Glutamatergic neuron (in vitro differentiated cells): ENCODE measurements around the gene WFDC1. TPM values are rescaled to one million over a fixed set of nuclear protein-coding genes. Genes with fewer than 3 reads are reported as not detected.

Experiments used
- DNase-seq: peaks from one replicate; pipeline ENCODE4 v3.0.0; 2022
- H3K27ac Mint-ChIP-seq: one replicate; pipeline ENCODE4 v1.8.0; 2020; ENCODE audit warnings: mild to moderate bottlenecking, mixed read lengths, inconsistent platforms; ENCODE audit not compliant: unreplicated experiment
- H3K27me3 Mint-ChIP-seq: one replicate; pipeline ENCODE4 v1.8.0; 2020; ENCODE audit warnings: mild to moderate bottlenecking, moderate library complexity, mixed read lengths, inconsistent platforms; ENCODE audit not compliant: unreplicated experiment
- H3K36me3 Mint-ChIP-seq: one replicate; pipeline ENCODE4 v1.8.0; 2020; ENCODE audit warnings: mild to moderate bottlenecking, mixed read lengths, inconsistent platforms; ENCODE audit not compliant: unreplicated experiment
- H3K4me1 Mint-ChIP-seq: one replicate; pipeline ENCODE4 v1.8.0; 2020; ENCODE audit warnings: mild to moderate bottlenecking, low read depth, mixed read lengths, inconsistent platforms; ENCODE audit not compliant: unreplicated experiment
- H3K4me3 Mint-ChIP-seq: one replicate; pipeline ENCODE4 v1.8.0; 2020; ENCODE audit warnings: mild to moderate bottlenecking, mixed read lengths, inconsistent platforms; ENCODE audit not compliant: unreplicated experiment
- H3K9me3 Mint-ChIP-seq: one replicate; pipeline ENCODE4 v1.8.0; 2020; ENCODE audit warnings: mild to moderate bottlenecking, moderate library complexity, mixed read lengths, inconsistent platforms; ENCODE audit not compliant: unreplicated experiment
- total RNA-seq: library from RNA; stranded (reverse); fragmentation: NEBNext Ultra II Directional; extraction: Animal tissue kit (Norgen Biotek cat#: 25700); gene quantifications from one replicate; pipeline ENCODE4 v1.2.1, GENCODE V29; 2021; ENCODE audit not compliant: unreplicated experiment
- TF ChIP-seq, protein P1 (sequence below): fragments of 200-600 bp; sonication (generic); IDR thresholded peaks from one replicate; pipeline ENCODE4 v1.5.0; 2021; ENCODE audit not compliant: partially characterized antibody, unreplicated experiment

Gene WFDC1
- total RNA-seq, 1 donor from 2014 or later: 0.93 TPM

DNA sequence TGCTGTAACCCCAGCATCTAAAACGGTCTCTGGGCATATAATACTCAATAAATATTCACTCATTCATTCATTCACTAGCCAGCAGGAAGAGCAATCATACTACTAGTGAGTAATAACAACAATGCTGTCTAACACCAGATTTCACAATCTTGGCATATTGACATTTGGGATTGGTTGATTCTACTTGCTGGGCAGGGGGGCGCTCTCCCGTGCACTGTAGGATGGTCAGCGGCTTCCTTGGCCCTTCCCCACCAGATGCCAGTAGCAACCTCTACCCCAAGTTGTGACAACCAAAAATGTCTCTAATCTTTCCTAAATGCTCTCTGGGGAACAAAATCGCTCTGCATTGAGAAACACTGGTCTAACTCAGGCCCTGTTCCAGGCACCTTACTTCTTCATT is 20.7 kb downstream of the WFDC1 start:
- Mint-ChIP-seq H3K4me3 (no peak overlapping the region), H3K27ac (no peak overlapping the region), H3K4me1 (peaks cover 3% of the 10 kb centered on the region), H3K27me3 (peaks cover 8% of the 10 kb centered on the region), H3K9me3 (peaks cover 4% of the 10 kb centered on the region), H3K36me3 (no peaks in the 10 kb centered on the region)
- TF ChIP-seq, protein P1, sequence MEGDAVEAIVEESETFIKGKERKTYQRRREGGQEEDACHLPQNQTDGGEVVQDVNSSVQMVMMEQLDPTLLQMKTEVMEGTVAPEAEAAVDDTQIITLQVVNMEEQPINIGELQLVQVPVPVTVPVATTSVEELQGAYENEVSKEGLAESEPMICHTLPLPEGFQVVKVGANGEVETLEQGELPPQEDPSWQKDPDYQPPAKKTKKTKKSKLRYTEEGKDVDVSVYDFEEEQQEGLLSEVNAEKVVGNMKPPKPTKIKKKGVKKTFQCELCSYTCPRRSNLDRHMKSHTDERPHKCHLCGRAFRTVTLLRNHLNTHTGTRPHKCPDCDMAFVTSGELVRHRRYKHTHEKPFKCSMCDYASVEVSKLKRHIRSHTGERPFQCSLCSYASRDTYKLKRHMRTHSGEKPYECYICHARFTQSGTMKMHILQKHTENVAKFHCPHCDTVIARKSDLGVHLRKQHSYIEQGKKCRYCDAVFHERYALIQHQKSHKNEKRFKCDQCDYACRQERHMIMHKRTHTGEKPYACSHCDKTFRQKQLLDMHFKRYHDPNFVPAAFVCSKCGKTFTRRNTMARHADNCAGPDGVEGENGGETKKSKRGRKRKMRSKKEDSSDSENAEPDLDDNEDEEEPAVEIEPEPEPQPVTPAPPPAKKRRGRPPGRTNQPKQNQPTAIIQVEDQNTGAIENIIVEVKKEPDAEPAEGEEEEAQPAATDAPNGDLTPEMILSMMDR: no peak
- no peak for DNase-seq

GRCh38 chr16:84318091-84318975 is 23.7 kb downstream of the WFDC1 start:
- Mint-ChIP-seq H3K27me3 (peaks cover 8% of the 10 kb centered on the region), H3K9me3 (peaks cover 4% of the 10 kb centered on the region), H3K27ac (no peak overlapping the region), H3K4me1 (peaks cover 3% of the 10 kb centered on the region), H3K36me3 (no peaks in the 10 kb centered on the region), H3K4me3 (no peak overlapping the region)
- TF ChIP-seq, protein P1: no peak
- no peak for DNase-seq

DNA sequence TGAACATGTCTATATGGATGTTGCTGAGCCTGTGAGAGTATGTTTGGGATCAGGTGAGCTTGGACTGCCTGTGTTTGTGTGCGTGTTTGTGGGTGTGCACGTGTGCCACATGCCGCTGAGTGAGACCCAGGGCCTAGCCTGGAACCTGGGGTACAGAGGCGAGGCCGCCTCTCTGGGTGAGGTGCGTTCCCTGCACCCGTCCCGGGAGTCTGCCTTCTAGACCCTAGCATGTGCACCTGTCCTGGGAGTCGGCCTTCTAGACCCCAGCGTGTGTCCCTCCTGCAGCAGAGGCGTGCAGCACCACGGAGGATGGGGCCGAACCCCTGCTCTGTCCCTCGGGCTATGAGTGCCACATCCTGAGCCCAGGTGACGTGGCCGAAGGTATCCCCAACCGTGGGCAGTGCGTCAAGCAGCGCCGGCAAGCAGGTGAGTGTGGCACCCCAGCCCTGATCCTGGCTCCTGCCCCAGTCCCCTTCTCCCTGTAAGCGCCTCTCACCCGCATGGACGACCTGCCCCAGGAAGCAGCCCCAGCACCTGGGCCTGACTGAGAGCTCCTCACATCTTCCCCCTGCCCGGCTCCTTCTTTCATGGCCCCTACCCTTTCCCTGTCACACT is 24.6 kb downstream of the WFDC1 start:
- no peak overlapping the region for H3K4me3 Mint-ChIP-seq
- peaks cover 3% of the 10 kb centered on the region for H3K27me3 Mint-ChIP-seq
- TF ChIP-seq, protein P1: no peak
- H3K9me3 Mint-ChIP-seq: peaks cover under 1% of the 10 kb centered on the region
- DNase-seq: no peak
- no peak overlapping the region for H3K27ac Mint-ChIP-seq
- no peaks in the 10 kb centered on the region for H3K4me1 Mint-ChIP-seq
- no peaks in the 10 kb centered on the region for H3K36me3 Mint-ChIP-seq

DNA sequence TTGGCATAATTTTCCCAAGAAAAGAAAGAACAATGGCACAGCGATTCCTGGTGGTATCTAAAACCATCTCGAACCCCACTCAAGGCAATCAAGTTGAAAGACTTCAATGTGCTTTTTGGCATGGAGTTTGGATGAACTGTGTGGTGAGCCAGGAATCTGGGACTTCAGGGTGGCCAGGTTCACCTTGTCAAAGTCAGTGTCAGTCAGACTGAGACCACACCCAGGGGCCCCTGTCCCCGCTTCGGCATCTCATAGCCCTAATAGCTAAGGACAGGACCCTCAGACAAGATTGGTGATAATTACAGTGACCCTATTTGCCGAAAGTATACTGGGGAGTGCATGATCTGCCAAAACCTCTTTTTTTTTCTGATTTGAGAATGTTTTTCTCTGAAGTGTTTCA is 25.8 kb downstream of the WFDC1 start:
- TF ChIP-seq, protein P1: no peak
- H3K4me3 Mint-ChIP-seq: no peak overlapping the region
- H3K27ac Mint-ChIP-seq: no peak overlapping the region
- H3K27me3 Mint-ChIP-seq: peaks cover 3% of the 10 kb centered on the region
- H3K36me3 Mint-ChIP-seq: no peaks in the 10 kb centered on the region
- no peak for DNase-seq
- no peaks in the 10 kb centered on the region for H3K4me1 Mint-ChIP-seq
- H3K9me3 Mint-ChIP-seq: no peaks in the 10 kb centered on the region

DNA sequence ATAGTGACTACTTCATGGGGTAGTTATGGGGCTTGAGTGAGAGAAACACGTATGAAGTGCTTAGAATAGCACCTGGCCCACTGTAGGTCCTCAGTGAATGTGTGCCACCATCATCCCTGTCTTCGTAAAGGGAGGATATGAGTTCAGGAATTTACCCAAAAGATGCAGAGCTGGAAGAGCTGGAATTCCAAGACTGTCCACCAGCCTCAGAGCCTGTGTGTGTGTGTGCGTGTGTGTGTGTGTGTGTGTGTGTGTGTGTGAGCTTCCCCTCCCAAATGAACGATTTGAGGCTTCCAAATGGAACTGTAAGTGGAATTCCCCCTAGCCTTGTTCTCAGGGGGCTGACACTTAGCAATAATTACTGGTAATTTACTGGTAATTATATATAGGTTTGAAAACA is 27.3 kb downstream of the WFDC1 start:
- no peak overlapping the region for H3K27ac Mint-ChIP-seq
- H3K27me3 Mint-ChIP-seq: peaks cover 3% of the 10 kb centered on the region
- no peak overlapping the region for H3K4me3 Mint-ChIP-seq
- no peaks in the 10 kb centered on the region for H3K4me1 Mint-ChIP-seq
- no peak for DNase-seq
- no peaks in the 10 kb centered on the region for H3K36me3 Mint-ChIP-seq
- H3K9me3 Mint-ChIP-seq: no peaks in the 10 kb centered on the region
- TF ChIP-seq, protein P1: no peak
